HG03439 (cell line): ENCODE results near the gene LMX1B.

ENCODE experiments used
- ATAC-seq: cut with Tn5 transposase; IDR thresholded peaks from one replicate; pipeline ENCODE4 v1.9.1; 2021; ENCODE audit warnings: mild to moderate bottlenecking, moderate library complexity; ENCODE audit not compliant: unreplicated experiment

LMX1B gene

GRCh38 chr9:126630458-126631237, 16.9 kb downstream of the LMX1B start:
- ATAC-seq: no peak

- no peak for ATAC-seq
Observed at GRCh38 chr9:126631254-126631653, 17.5 kb downstream of the LMX1B start.

GRCh38 chr9:126633881-126634558, 20.3 kb downstream of the LMX1B start:
- ATAC-seq: no peak

GRCh38 chr9:126635061-126635460, 21.3 kb downstream of the LMX1B start:
- no peak for ATAC-seq

- no peak for ATAC-seq
Observed at GRCh38 chr9:126635661-126636439, 22.1 kb downstream of the LMX1B start.

GRCh38 chr9:126636983-126637798, 23.5 kb downstream of the LMX1B start:
- ATAC-seq: no peak

GRCh38 chr9:126638571-126639132, 24.9 kb downstream of the LMX1B start:
- ATAC-seq: no peak

- no peak for ATAC-seq
Observed at GRCh38 chr9:126639318-126640000, 25.7 kb downstream of the LMX1B start.

- no peak for ATAC-seq
Observed at GRCh38 chr9:126641118-126641851, 27.6 kb downstream of the LMX1B start.

- no peak for ATAC-seq
Observed at GRCh38 chr9:126642010-126642744, 28.4 kb downstream of the LMX1B start.

GRCh38 chr9:126642839-126643238, 29.1 kb downstream of the LMX1B start:
- ATAC-seq: no peak

- ATAC-seq: no peak
Observed at GRCh38 chr9:126643945-126644527, 30.3 kb downstream of the LMX1B start.

- ATAC-seq: no peak
Observed at GRCh38 chr9:126646162-126646561, 32.4 kb downstream of the LMX1B start.

- ATAC-seq: no peak
Observed at GRCh38 chr9:126647585-126648411, 34.1 kb downstream of the LMX1B start.

- no peak for ATAC-seq
Observed at GRCh38 chr9:126649477-126649876, 35.7 kb downstream of the LMX1B start.

GRCh38 chr9:126650404-126651341, 36.9 kb downstream of the LMX1B start:
- no peak for ATAC-seq
